HG02763 (cell line): ENCODE data around the gene LRRC8C.
A peak's percentile ranks its signal among the peaks of the same experiment; 100 is the strongest.

Source experiments
- ATAC-seq: cut with Tn5 transposase; IDR thresholded peaks from one replicate; pipeline ENCODE4 v1.9.1; 2021; ENCODE audit warnings: mild to moderate bottlenecking, moderate library complexity; ENCODE audit not compliant: unreplicated experiment

Gene LRRC8C

GRCh38 chr1:89633248-89633799, 404 bp downstream of the LRRC8C start:
- ATAC-seq, result peak; percentile 44

DNA sequence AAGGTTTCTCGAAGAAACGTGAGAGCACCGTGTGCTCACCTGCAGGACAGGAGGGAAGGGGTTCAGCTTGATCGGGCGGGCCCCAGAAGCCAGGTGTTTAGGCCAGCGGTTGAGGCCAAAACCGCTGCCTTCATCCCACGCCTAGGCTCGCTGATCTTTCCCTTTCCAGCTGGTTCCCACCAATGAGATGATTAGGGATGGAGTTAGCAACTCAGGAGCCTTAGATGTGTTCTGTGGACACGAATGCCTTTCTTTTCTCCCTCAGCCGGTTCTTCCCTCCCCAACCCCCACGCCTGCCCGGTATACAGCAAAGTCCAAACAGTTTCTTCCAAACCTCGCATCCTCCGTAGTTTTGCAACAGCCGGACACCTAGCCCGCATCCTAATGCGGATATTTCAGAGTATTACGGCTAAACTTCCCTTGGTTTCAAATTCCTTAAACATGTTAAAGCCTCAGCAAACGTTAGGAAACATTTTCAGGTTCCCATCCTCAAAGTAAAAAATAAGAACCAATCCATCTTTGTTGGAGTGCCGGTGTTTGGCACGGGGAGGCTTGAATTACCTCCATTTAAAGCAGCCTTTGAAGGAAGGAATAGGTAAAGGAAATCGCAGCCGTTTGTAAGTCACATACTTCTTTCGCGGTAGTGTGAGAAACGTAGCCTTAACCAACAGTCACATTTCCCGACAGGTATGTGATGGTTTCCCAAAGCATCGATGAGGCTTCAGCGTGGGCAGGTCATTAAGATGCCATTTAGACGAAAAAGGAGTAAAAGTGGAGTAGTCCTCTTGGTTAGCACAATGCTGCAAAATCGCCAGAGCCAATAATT, 1.1 kb downstream of the LRRC8C start:
- ATAC-seq, result no peak

- ATAC-seq, result no peak
These were observed 3.2 kb downstream of the LRRC8C start for GRCh38 chr1:89635825-89636815.

DNA sequence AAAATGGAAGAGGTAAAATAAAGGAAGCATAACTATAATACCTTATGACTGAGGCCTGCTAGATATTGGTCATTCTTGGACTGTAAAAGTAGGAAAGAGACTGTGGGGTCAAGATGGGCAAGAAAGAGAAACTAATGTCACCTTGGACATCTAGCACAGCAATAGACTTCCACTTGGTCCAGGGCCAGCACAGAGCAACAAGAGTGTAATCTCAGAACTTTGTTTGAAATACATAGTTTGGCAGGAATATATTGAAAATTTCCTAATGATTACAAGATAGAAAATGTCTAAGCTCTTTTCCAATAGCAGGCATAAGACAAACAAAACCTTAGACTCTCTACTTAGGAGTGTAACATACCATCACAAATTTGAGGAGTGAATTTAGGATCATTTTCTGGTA, 4.6 kb downstream of the LRRC8C start:
- no peak for ATAC-seq

GRCh38 chr1:89640440-89640839, 7.5 kb downstream of the LRRC8C start:
- no peak for ATAC-seq

- ATAC-seq, result no peak
These were observed 8.9 kb downstream of the LRRC8C start for GRCh38 chr1:89641781-89642180.

GRCh38 chr1:89643577-89643976, 10.7 kb downstream of the LRRC8C start:
- no peak for ATAC-seq

GRCh38 chr1:89644119-89644814, 11.3 kb downstream of the LRRC8C start:
- ATAC-seq, result no peak

- ATAC-seq, result no peak
These were observed 13.3 kb downstream of the LRRC8C start for GRCh38 chr1:89646259-89646658.

DNA sequence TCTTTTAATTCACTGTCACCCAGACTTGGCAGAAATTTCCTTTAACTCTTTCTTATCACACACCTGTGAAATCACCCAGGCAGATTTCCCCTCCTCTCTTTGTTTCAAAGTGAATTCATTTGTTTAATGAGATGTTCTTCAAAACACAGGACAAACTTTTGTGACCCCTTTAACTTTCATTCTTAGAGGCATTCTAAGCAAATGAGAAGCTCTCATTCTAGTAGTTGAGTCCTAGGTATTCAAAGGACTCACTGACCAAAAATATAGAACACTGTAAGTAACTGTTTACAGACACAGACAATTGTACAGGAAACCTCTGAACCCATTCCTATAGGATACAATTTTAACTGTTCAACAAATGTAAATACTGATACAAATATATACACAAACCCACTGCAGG, 16.9 kb downstream of the LRRC8C start:
- no peak for ATAC-seq

DNA sequence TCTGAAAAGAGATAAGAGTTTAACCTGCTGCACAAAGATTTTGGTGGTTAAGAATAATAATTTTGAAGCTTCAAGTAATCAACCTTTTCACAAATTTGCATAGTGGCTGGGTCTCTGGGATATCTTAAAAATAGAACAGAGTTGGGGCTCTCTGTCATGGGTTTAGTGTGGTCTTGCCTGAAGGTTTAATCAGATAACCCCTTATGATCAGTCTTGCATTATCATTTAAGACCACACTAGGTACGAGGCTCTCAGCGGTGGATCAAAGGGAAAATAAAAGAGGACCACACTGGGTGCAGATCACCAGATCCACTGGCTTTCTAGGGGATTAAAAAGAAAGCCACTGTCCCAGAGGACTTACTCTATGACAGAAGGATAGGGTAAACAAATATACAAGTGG, 19.5 kb downstream of the LRRC8C start:
- no peak for ATAC-seq

- ATAC-seq, result no peak
These were observed 25.0 kb downstream of the LRRC8C start for GRCh38 chr1:89657886-89658285.

DNA sequence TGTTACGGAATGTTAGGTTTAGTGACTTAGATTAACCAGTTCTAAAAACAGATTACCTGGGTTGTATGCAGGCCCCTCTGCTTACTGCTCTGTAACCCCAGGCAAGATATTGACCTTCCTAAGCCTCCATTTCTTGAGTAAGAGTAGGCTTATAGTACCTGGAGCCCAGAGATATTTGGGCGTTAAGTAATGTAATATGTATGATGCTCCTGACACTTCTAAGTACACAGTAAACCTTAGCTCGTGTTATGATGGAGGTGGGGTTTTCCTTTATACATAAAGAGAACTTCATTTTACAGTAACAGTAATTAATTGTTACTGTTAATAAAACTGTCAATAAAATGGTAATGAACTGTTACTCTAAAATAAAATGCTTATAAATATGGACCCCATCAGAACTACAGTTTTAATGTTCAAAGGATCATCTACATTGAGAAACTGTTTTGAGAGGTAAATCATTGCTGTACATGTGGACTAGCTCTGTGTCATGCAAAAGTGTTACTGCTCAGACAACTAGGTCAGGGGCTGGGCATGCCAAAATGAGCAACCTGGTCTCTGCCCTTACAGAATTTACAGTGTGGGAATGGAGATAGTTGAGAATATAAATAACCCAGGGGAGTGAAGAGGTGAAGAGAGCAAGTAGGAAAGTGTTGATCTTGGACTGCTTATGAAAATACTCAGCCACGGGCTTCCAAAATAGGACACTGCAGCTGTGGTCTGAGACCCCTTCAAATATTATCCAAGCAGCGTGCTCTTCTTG, 26.6 kb downstream of the LRRC8C start:
- no peak for ATAC-seq

DNA sequence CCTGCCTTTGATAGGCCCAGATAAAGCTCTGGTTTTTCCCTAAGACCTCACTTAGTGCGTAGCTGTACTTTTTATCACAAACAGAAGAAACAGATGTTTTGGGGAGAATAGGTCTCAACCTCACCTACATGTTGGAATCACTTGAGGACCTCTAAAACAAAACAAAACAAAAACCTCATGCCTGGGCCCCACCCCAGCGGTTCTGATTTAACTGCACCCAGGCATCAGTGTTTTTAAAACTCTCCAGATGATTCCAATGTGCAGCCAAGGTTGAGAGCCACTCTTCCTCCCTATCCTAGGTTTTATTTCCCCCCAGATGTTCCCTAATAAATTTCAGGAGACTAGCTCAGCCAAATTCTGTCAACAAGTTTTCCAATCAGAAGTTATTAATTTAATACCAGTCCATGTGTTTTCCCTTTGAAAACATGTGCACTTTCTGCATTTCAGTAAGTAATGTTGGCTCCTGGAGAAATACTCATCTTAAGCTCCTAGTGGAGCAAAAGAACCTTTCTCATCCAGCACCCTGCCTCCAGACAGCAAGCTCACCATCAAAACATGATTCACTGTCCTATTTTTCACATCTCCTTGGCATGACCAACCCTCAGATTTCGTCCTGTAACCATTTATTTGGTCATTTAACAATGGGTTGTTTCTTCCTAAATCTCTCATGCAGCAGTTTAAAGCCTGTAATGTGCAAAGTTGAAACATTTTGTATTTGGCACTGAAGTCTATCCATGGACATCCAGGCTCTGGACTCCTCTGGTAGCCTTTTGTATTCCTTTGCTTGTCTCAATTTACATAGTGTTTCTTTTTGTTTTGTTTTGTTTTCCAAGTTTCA, 27.5 kb downstream of the LRRC8C start:
- ATAC-seq, result no peak

- no peak for ATAC-seq
These were observed 33.0 kb downstream of the LRRC8C start for GRCh38 chr1:89665941-89666340.

DNA sequence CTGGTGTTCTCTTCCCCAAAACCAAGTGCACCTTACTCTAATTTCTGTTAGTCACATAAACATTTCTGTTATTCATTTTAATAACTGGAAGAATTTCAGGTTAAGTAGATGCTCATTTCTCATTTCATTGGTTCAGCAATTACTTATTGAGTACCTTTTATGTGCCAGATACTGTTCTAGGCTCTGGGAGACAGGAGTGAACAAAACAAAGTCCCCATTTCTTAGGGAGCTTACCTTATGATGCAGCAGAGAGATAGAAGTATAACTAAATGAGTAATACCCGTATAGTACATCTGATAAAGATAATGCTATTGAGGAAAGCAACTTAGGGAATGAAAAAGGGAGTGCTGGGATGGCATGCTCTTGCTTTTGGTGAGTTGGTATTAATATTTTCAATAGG, 33.7 kb downstream of the LRRC8C start:
- no peak for ATAC-seq

- ATAC-seq, result no peak
These were observed 34.8 kb downstream of the LRRC8C start for GRCh38 chr1:89667691-89668090.

DNA sequence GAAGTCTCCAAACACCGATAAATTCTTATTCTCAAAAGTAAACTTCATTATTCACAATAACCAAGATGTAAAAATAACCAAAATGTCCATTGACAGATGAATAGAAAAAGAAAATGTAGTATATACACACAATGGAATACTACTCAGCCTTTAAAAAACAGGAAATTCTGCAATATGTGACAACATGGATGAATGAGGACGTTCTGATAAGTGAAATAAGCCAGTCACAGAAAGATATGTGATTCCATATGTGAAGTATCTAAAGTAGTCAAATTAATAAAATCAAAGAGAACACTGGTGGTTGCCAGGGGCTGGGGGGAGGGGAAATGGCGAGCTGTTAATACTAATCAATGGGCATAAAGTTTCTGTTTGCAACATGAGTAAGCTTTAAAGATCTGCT, 36.0 kb downstream of the LRRC8C start:
- no peak for ATAC-seq

- ATAC-seq, result no peak
These were observed 36.5 kb downstream of the LRRC8C start for GRCh38 chr1:89669441-89669840.
